DND-41 (cell line): ENCODE results near the gene COL20A1.

ENCODE experiments used
- ATAC-seq: fragments of 200-7000 bp; cut with Tn5 transposase; 3 replicates; pipeline ENCODE4 v1.9.1; 2021; ENCODE audit warnings: low read depth; ENCODE audit not compliant: insufficient read depth
- DNase-seq: peaks from one replicate; pipeline ENCODE4 v3.0.0-alpha.2; 2020
- H2AFZ ChIP-seq: 2 replicates; pipeline ENCODE4 v1.6.0; 2012; ENCODE audit warnings: low read depth, low read length
- H3K27ac ChIP-seq: 2 replicates; pipeline ENCODE4 v1.5.1; 2012; ENCODE audit warnings: low read length, inconsistent platforms
- H3K27me3 ChIP-seq: fragments of 200-600 bp; sonication (generic); 2 replicates; pipeline ENCODE4 v1.6.0; 2012; ENCODE audit warnings: low read length, mild to moderate bottlenecking, inconsistent platforms; ENCODE audit not compliant: insufficient read depth, poor library complexity
- H3K36me3 ChIP-seq: 2 replicates; pipeline ENCODE4 v1.5.1; 2012; ENCODE audit warnings: low read length, inconsistent platforms; ENCODE audit not compliant: insufficient read depth
- H3K4me1 ChIP-seq: 2 replicates; pipeline ENCODE4 v1.5.1; 2012; ENCODE audit warnings: mild to moderate bottlenecking, low read length; ENCODE audit not compliant: insufficient read depth
- H3K4me2 ChIP-seq: 2 replicates; pipeline ENCODE4 v1.6.0; 2012; ENCODE audit warnings: mild to moderate bottlenecking, moderate library complexity, low read length, inconsistent platforms; ENCODE audit not compliant: insufficient read depth
- H3K4me3 ChIP-seq, 2 experiments: fragments of 200-600 bp in 1 of 2; shearing (Covaris generic) in 1 of 2; 2 replicates each; pipeline ENCODE4 v1.5.1; 2012 to 2016; ENCODE audit warnings: inconsistent platforms in 2 of 2, low read length in 2 of 2, mild to moderate bottlenecking in 2 of 2, low read depth in 1 of 2, moderate library complexity in 1 of 2
- H3K79me2 ChIP-seq: 2 replicates; pipeline ENCODE4 v1.6.0; 2012; ENCODE audit warnings: low read length, inconsistent platforms; ENCODE audit not compliant: insufficient read depth
- H3K9ac ChIP-seq: 2 replicates; pipeline ENCODE4 v1.6.0; 2012; ENCODE audit warnings: low read depth, mild to moderate bottlenecking, inconsistent platforms, low read length, moderate library complexity
- H3K9me3 ChIP-seq: 2 replicates; pipeline ENCODE4 v1.5.1; 2012; ENCODE audit warnings: low read length, moderate library complexity, mild to moderate bottlenecking, inconsistent platforms; ENCODE audit not compliant: insufficient read depth, severe bottlenecking
- H4K20me1 ChIP-seq: 2 replicates; pipeline ENCODE4 v1.6.0; 2012; ENCODE audit warnings: low read length; ENCODE audit not compliant: insufficient read depth
- CTCF ChIP-seq: IDR thresholded peaks from 2 replicates; pipeline ENCODE4 v1.5.1; 2012; ENCODE audit warnings: borderline replicate concordance, low read length, moderate library complexity, mild to moderate bottlenecking; ENCODE audit not compliant: poor library complexity, severe bottlenecking; ENCODE audit errors: extremely low read depth
- EZH2 ChIP-seq: IDR thresholded peaks from 3 replicates; pipeline ENCODE4 v1.6.1; 2012; ENCODE audit warnings: borderline replicate concordance, low read depth, mild to moderate bottlenecking, moderate library complexity, low read length, inconsistent platforms; ENCODE audit not compliant: severe bottlenecking

Gene COL20A1

DNA sequence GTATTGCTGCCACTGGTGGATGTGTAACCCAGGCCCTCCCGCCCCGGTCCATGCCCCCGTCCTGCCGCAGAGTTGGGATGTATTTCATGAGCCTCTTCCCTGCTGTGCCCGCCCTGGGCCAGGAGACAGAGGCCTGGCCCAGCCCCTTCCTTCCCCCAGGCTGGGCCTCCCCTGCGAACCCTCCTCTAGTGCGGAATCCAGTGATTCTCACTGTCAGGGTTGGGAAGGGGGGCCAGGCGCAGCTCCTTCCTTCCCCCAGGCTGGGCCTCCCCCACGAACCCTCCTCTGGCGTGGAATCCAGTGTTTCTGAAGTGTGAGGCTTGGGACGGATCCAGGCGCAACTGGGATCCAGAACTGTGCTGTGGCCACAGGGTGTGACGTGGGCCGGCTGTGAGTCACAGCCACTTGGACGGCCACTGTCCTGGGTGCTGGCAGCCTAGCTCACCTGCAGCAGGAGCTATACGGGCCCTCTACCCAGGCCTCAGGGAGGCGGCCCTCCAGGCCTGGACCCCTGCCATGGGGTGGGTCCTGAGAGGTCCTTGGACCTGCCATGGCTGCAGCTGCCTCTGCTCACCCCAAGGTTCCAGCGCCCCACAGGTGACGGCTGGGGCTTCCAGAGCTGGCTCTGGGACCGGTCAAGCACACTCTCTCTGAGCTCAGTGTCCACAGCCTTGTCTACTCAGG is 28.3 kb downstream of the COL20A1 start:
- Histone ChIP-seq H4K20me1 (peaks cover 8% of the 10 kb centered on the region), H3K4me2 (no peak overlapping the region), H3K9ac (no peak overlapping the region), H2AFZ (no peak overlapping the region), H3K4me1 (no peaks in the 10 kb centered on the region), H3K4me3 (no peak overlapping the region), H3K36me3 (no peaks in the 10 kb centered on the region), H3K79me2 (no peaks in the 10 kb centered on the region), H3K9me3 (no peaks in the 10 kb centered on the region), H3K27me3 (no peaks in the 10 kb centered on the region), H3K27ac (no peak overlapping the region)
- TF ChIP-seq EZH2: no peak
- no peak for TF ChIP-seq CTCF
- ATAC-seq: no peak
- no peak for DNase-seq

DNA sequence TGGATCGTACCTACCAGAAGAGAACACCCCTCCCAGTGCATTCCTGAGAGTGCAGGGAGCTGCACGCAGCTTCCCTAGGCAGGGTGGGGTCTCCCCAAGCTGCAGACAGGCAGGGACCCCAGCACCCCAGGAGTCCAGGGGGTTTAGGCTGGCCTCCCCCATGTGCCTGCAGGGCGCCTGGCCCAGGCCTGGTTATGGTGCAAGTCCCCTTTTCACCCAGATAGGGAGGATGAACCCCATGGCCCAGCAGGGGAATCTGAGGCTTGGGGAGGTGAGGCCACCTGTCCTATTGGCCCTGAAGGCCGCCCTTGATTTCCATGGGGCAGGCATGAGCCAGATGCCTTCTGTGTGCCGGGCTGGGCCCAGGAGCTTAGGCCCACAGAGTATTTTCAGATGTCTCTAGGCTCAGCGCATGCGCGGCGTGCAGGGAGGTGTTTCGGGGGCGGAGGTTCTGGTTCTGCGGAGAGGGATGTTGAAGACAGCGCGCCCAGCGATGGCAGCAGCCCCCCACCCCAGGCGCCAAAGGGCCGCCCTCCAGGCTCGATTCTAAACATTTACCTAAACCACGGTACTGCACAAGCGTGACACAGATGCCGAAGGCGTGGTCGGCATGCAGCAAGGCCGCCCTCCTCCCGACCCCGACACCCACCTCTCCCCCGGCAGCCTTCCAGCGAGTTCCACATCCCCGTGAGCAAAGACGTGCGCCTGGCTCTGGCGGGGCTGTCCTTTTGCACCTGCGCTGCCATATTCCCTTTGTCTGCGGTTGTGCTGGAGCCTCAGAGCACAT is 29.4 kb downstream of the COL20A1 start:
- H3K9ac ChIP-seq: no peak overlapping the region
- H3K27ac ChIP-seq: no peak overlapping the region
- DNase-seq: no peak
- no peak overlapping the region for H3K4me2 ChIP-seq
- H3K4me3 ChIP-seq: no peak overlapping the region
- H3K27me3 ChIP-seq: no peaks in the 10 kb centered on the region
- TF ChIP-seq EZH2 (no peak), CTCF (no peak)
- ATAC-seq: no peak
- H2AFZ ChIP-seq: no peak overlapping the region
- H3K4me1 ChIP-seq: no peaks in the 10 kb centered on the region
- H4K20me1 ChIP-seq: peaks cover 13% of the 10 kb centered on the region
- H3K9me3 ChIP-seq: no peaks in the 10 kb centered on the region
- H3K36me3 ChIP-seq: no peaks in the 10 kb centered on the region
- H3K79me2 ChIP-seq: no peaks in the 10 kb centered on the region

DNA sequence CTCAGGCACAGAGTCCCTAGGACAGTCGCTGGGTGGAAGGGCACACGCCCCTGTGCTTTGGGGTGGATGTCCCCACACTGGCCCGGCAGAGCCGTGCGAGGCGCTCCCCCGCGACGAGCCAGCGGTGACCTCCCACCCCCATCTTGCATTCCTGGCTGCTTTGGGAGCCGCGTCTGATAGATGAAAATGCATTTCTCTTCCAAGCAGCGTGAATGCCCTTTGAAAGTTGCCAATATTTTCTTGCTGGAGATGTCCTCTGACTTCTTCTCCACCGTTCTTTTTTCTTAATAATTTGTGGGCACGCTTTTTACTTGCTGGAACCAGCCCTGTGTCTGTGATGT is 29.9 kb downstream of the COL20A1 start:
- Histone ChIP-seq H2AFZ (no peak overlapping the region), H3K36me3 (no peaks in the 10 kb centered on the region), H3K79me2 (no peaks in the 10 kb centered on the region), H3K4me1 (no peaks in the 10 kb centered on the region), H3K27ac (no peak overlapping the region), H3K9ac (no peak overlapping the region), H3K9me3 (no peaks in the 10 kb centered on the region), H3K4me2 (no peak overlapping the region), H4K20me1 (peaks cover 13% of the 10 kb centered on the region), H3K27me3 (no peaks in the 10 kb centered on the region), H3K4me3 (no peak overlapping the region)
- TF ChIP-seq EZH2 (no peak), CTCF (no peak)
- DNase-seq: no peak
- no peak for ATAC-seq
